Fibroblast of mammary gland (primary cell): Measurements from ENCODE around the gene SUGCT.

ENCODE experiments used
- DNase-seq: peaks from one replicate; pipeline ENCODE4 v3.0.0-alpha.2; 2010; ENCODE audit warnings: low read depth
- H3K4me3 ChIP-seq: 2 replicates; pipeline ENCODE4 v1.5.1; 2011; ENCODE audit warnings: low read depth, mild to moderate bottlenecking, low read length, moderate library complexity; ENCODE audit not compliant: control insufficient read depth
- TF ChIP-seq, protein P1 (sequence below): conservative IDR thresholded peaks from 2 replicates; pipeline ENCODE4 v1.5.1; 2011; ENCODE audit warnings: low read depth, low read length, inconsistent platforms; ENCODE audit not compliant: control insufficient read depth, insufficient read depth

The SUGCT gene

DNA sequence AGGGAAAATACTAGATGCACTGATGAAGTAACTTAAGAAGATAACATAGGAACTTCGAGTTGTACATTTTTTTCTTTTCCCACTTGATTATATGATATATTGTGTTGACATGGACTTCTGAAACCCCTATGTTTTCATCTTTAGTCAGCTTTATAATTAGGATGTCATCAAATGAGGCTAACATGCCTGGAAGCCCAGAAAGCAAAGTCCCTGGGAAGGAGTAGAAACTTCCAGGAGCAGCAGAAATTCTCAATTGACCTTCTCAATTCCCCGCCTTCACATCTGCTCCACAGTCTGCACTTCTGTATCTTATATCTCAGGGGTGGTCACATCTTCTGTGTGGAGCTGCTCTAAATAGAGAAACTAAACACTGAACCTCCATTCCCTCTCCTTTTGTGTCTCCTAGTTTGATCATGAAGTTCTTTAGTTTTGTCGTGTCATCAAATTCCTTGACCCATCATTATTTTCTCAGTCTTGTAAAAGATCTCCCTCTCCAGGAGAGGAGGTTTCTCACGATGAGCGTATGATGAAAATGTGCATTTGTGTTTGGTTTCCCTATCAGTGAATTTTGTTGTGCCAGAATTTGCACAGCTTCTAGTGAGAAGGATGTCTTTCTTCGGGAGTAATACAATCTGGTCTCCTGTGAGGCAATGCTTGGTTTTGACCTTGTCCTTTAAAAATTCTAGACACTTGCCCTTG is 303.3 kb downstream of the SUGCT start:
- TF ChIP-seq, protein P1, sequence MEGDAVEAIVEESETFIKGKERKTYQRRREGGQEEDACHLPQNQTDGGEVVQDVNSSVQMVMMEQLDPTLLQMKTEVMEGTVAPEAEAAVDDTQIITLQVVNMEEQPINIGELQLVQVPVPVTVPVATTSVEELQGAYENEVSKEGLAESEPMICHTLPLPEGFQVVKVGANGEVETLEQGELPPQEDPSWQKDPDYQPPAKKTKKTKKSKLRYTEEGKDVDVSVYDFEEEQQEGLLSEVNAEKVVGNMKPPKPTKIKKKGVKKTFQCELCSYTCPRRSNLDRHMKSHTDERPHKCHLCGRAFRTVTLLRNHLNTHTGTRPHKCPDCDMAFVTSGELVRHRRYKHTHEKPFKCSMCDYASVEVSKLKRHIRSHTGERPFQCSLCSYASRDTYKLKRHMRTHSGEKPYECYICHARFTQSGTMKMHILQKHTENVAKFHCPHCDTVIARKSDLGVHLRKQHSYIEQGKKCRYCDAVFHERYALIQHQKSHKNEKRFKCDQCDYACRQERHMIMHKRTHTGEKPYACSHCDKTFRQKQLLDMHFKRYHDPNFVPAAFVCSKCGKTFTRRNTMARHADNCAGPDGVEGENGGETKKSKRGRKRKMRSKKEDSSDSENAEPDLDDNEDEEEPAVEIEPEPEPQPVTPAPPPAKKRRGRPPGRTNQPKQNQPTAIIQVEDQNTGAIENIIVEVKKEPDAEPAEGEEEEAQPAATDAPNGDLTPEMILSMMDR, result no peak

DNA sequence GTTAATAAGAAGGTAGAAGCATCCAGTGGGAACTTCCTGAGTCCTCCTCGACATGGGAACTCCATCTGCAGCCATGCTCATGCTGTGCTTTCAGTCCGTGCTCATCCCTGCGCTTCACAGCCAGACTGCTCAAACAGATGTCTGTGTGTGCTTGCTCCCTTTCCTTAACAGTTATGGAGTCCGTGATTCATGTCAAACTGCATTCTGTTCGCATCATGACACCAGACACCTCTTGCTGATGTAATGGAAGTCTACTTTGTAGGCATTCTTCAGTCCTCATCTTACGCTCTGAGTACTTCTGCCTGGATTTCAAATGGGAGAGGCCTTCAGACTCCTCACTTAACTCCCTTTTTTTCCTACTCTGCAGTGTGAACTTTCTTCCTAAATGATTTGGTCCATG is 304.9 kb downstream of the SUGCT start:
- TF ChIP-seq, protein P1, result no peak
- H3K4me3 ChIP-seq, result no peak overlapping the region
- peak; percentile 22 for DNase-seq

More for the DNA sequence above, 303.3 kb downstream of the SUGCT start:
- DNase-seq, result peak; percentile 58
- H3K4me3 ChIP-seq, result no peak overlapping the region

DNA sequence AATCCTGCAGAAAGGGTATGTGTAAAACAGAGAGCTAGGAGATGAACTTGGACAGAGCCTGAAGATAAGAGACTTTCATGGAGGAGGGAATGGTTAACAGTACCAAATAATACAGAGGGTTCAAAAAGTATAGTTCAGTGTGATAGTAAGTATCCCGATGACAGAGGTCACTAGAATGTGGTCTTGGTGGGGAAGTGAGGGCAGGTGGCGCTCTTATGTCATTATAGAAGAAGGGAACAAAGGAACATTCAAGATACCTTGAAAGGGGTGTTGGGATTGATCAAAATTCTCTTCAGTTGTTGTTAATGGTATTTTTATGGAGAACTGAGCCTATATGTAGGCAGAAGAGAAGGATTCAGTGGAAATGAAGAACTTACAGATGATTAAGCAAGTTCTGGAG is 312.5 kb downstream of the SUGCT start:
- TF ChIP-seq, protein P1, result no peak
- no peak for DNase-seq
- no peak overlapping the region for H3K4me3 ChIP-seq

DNA sequence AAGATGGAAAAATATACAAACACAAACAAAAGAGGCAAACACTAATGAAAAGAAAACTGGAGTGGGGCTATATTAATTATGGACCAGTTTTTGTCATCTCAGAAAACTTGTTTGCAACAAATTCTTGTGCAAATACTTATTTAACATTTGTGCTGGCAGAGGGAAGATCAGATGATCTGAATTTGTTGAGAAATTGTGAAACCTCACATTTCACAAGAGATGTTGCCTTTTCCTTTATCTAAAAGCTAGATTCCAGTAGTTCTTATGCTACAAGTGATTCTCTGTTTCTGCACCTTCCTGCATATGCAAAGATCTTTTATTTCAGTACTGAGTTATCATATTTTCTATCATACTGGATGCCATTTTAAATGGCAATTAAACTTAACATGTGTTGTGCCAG is 320.7 kb downstream of the SUGCT start:
- DNase-seq, result peak; percentile 44

DNA sequence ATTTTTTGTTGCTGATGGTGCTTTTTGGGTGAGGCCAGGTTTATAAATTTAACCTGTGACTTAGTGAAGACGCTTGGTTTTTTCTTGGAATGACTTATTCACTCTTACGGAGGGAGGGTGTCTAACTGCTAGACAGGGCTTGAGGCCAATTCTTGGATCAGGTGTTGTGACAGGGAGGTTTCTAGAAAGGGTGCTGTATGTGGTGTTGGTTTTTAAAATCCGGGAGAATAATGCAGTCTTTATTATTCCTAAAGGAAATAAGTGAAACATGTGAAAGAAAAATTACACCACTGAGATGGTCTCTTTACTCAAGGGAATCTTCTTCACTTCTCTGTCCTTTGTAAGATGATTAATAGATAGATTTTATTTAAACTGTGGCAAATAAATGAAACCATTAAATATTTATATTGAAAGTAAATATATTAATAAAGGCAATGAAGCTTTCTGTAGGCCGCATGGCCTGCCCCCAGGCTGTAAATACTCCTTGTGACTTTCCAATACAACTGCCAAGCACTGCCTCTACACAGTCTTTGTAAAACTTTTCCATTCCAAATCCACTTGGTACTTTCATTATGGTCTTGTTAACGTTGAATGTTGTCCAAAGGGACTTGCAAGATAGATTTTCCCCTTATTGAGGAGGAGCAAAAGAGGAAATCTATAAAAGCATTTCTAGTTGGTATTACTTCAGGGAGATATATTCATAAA is 323.1 kb downstream of the SUGCT start:
- no peak for DNase-seq
- H3K4me3 ChIP-seq, result no peak overlapping the region
- TF ChIP-seq, protein P1, result no peak

More for the DNA sequence above, 320.7 kb downstream of the SUGCT start:
- no peak overlapping the region for H3K4me3 ChIP-seq
- TF ChIP-seq, protein P1, result no peak

DNA sequence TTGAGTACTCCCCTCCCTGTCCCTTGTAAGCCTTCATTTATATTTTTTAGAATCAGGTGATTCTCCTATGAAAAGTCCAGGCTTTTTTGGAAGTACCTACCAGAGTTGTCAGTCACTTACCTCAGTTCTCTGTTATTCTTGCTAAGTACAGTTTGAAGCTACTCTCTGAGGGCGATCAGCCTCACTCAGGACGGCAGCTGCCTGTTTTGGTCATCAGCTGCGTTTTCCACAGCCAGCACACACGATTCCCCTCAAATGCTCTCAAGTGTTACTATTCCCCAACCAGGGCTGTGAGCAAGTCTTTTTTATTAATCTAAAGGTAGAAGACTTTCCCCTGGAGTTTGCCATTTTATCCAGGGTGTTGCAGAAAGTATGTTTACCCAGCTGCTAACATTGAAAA is 328.6 kb downstream of the SUGCT start:
- no peak overlapping the region for H3K4me3 ChIP-seq
- TF ChIP-seq, protein P1, result no peak
- no peak for DNase-seq
